ENCODE measurements around the gene CDC27. TPM values are rescaled to one million over a fixed set of nuclear protein-coding genes. Genes with fewer than 3 reads are reported as not detected.
"Not testable (repeated sequence)": the region's sequence is repeated elsewhere in the genome, so short reads cannot be mapped to it uniquely, and the experiment has no call there.

Gene CDC27
- total and polyA plus RNA-seq, 9 donors: 31.3 to 61.9 (median 48.6) TPM

DNA sequence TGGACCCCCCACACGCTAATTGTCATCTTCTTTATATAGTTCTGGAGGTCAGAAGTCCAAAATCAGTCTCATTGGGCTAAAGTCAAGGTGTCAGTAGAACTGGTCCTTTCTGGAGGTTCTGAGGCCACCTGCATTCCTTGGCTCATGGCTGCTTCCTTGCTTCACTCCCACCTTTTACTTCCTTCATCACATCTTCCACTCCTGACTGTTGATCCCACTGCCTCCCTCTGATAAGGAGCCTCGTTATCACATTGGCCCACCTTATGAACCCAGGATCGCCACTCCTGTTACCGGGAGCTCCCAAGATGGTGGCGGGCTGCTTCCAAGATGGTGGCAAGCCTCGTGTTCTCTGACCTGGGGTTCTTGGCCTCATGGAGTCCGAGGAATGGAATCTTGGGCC lies 83.0 kb downstream of the CDC27 start:
- no peak for DNase-seq
- no peaks in the 10 kb centered on the region for H3K4me1 ChIP-seq (ENCODE audit: control insufficient read depth, insufficient read depth, low read length)
- H3K27me3 ChIP-seq (ENCODE audit: control insufficient read depth, insufficient read depth, low read length): no peaks in the 10 kb centered on the region
- H3K9me3 ChIP-seq (replicated peaks; ENCODE audit: control insufficient read depth, low read depth, low read length): no peaks in the 10 kb centered on the region
- H3K27ac ChIP-seq (ENCODE audit: low read length): no peak overlapping the region
- H3K4me3 ChIP-seq (ENCODE audit: low read length): no peak overlapping the region
- WGBS (ENCODE audit: insufficient coverage): 89% methylated on average over 7 of the region's 7 CpGs
- no peaks in the 10 kb centered on the region for H3K36me3 ChIP-seq (ENCODE audit: control insufficient read depth, insufficient read depth, low read length)

DNA sequence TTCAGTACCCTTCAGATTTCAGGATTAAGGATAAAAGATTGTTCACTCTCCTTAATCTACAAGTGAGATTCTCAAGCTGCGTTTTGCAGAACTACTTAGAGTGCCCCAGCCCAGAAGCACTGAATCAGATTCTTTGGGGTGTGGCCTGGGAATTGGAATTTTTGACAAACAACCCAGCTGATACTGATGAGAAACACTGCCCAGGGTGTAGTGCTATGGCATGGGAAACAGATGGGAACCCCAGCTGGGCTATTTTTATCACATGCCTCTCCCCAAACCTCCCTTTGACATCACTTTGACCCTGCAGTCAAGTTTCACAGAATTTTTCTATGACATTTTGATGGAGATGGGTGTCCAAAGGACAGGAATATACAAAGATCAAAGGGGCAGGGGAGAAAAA lies 83.8 kb downstream of the CDC27 start:
- H3K4me3 ChIP-seq (ENCODE audit: low read length); H3K27me3 ChIP-seq (ENCODE audit: control insufficient read depth, insufficient read depth, low read length); H3K36me3 ChIP-seq (ENCODE audit: control insufficient read depth, insufficient read depth, low read length); H3K27ac ChIP-seq (ENCODE audit: low read length); DNase-seq; H3K9me3 ChIP-seq (replicated peaks; ENCODE audit: control insufficient read depth, low read depth, low read length); H3K4me1 ChIP-seq (ENCODE audit: control insufficient read depth, insufficient read depth, low read length): not testable (repeated sequence)
- no CpG with 5 or more reads among the region's 1 CpG for WGBS (ENCODE audit: insufficient coverage)

DNA sequence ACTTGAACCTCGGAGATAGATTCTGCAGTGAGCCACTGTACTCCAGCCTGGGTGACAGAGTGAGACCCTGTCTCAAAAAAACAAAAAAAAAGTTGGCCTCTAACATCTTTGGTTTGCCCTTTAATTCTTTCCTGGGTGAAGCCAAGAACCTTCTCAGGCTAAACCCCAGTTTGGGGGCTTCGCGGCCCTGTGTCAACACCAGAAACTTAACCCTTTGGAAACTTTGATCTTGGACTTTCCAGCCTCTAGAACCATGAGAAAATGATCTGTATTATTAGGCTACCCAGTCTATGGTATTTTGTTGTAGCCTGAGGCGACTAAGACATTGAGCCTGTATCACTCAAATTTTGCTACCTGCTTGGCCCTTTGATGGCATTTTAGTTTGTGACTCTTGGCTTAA lies 86.2 kb downstream of the CDC27 start:
- no peaks in the 10 kb centered on the region for H3K27me3 ChIP-seq (ENCODE audit: control insufficient read depth, insufficient read depth, low read length)
- no peaks in the 10 kb centered on the region for H3K9me3 ChIP-seq (replicated peaks; ENCODE audit: control insufficient read depth, low read depth, low read length)
- H3K4me1 ChIP-seq (ENCODE audit: control insufficient read depth, insufficient read depth, low read length): peaks cover 9% of the 10 kb centered on the region
- no peak for DNase-seq
- H3K27ac ChIP-seq (ENCODE audit: low read length): no peak overlapping the region
- no peak overlapping the region for H3K4me3 ChIP-seq (ENCODE audit: low read length)
- WGBS (ENCODE audit: insufficient coverage): 93% methylated on average over 2 of the region's 4 CpGs
- no peaks in the 10 kb centered on the region for H3K36me3 ChIP-seq (ENCODE audit: control insufficient read depth, insufficient read depth, low read length)

DNA sequence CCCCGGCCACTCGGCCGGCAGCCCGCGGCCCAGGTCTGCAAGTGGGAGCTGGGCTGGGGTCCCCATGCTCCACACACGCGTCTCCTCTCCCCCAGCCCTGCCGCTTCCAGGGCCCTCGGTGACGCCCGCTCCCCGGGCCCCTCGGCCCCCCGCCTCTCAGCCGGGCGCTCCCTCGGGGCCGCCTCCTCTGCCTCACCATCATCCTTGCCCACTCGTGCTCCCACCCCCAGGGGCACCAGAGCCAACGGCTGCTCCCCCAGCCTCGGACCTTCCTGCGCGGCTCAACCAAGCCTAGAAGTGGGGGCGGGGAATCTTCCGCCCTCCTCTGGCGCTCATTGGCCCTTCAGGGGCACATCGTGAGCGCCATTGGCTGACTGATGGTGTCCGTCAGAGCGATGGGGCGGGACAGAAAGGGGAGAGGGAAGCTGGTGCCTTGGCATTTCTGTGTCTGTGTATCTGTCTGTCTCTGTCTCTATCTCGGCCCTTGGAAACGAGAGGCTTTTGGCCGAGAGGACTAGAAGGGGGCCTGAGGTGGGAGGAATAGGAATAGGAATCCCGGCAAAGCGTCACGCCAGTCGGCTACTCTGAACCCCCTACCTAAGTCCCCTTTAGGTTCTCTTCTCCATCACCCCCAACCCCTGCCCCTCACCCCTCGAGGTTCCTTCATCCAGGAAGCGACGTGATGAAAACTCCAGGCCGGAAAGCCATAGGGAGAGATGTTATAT lies 88.9 kb downstream of the CDC27 start:
- H3K9me3 ChIP-seq (replicated peaks; ENCODE audit: control insufficient read depth, low read depth, low read length): no peaks in the 10 kb centered on the region
- peak; percentile 96 for DNase-seq
- 0% methylated on average over 30 of the region's 42 CpGs for WGBS (ENCODE audit: insufficient coverage)
- H3K4me3 ChIP-seq (ENCODE audit: low read length): peak overlapping the region; percentile 58
- no peaks in the 10 kb centered on the region for H3K27me3 ChIP-seq (ENCODE audit: control insufficient read depth, insufficient read depth, low read length)
- H3K4me1 ChIP-seq (ENCODE audit: control insufficient read depth, insufficient read depth, low read length): peaks cover 9% of the 10 kb centered on the region
- H3K36me3 ChIP-seq (ENCODE audit: control insufficient read depth, insufficient read depth, low read length): peaks cover 2% of the 10 kb centered on the region
- H3K27ac ChIP-seq (ENCODE audit: low read length): peak overlapping the region; percentile 77

DNA sequence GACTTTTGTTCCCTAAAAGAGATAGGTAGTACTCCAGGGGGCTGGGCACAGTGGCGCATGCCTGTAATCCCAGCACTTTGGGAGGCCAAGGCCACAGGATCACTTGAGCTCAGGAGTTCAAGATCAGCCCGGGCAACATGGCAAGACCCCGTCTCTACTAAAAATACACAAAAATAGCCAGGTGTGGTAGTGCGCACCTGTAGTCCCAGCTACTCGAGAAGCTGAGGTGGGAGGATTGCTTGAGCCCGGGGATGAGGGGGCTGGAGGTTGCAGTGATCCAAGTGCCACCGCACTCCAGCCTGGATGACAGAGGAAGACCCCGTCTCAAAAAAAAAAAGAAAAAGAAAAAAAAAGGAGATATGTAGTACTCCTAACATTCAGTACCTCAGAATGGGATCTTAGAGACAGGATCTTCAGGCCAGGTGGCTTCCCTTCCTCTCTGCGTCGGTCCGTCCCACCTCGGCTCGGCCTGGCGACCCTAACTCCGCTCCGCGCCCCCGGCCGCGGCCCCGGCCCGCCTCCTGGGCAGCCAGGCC lies 89.6 kb downstream of the CDC27 start:
- H3K4me1 ChIP-seq (ENCODE audit: control insufficient read depth, insufficient read depth, low read length): peaks cover 9% of the 10 kb centered on the region
- WGBS (ENCODE audit: insufficient coverage): under 1% methylated on average over 14 of the region's 22 CpGs

DNA sequence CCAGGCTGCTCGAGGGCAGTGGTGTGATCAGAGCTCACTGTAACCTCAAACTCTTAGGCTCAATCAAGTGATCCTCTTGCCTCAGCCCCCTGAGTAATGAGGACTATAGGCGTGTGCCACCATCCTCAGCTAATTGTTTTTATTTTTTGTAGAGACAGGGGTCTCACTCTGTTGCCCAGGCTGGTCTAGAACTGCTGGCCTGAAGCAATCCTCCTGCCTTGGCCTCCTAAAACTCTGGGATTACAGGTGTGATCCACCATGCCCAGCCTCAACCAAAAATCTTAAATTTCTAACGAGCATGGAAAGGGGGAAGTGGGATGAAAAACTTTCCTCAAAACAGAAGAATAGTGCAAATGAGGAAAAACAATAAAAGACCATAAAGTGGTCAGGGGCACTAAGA lies 92.8 kb downstream of the CDC27 start:
- Histone ChIP-seq H3K27me3 (ENCODE audit: control insufficient read depth, insufficient read depth, low read length) (no peaks in the 10 kb centered on the region), H3K36me3 (ENCODE audit: control insufficient read depth, insufficient read depth, low read length) (peaks cover 2% of the 10 kb centered on the region), H3K4me1 (ENCODE audit: control insufficient read depth, insufficient read depth, low read length) (peaks cover 9% of the 10 kb centered on the region), H3K9me3 (replicated peaks; ENCODE audit: control insufficient read depth, low read depth, low read length) (peaks cover 5% of the 10 kb centered on the region), H3K27ac (ENCODE audit: low read length) (no peak overlapping the region), H3K4me3 (ENCODE audit: low read length) (no peak overlapping the region)
- no CpG with 5 or more reads among the region's 3 CpGs for WGBS (ENCODE audit: insufficient coverage)
- DNase-seq: no peak

More for the DNA sequence above, 89.6 kb downstream of the CDC27 start:
- H3K36me3 ChIP-seq (ENCODE audit: control insufficient read depth, insufficient read depth, low read length): peaks cover 2% of the 10 kb centered on the region
- H3K4me3 ChIP-seq (ENCODE audit: low read length): peak overlapping the region; percentile 58
- no peak for DNase-seq
- no peaks in the 10 kb centered on the region for H3K27me3 ChIP-seq (ENCODE audit: control insufficient read depth, insufficient read depth, low read length)
- H3K27ac ChIP-seq (ENCODE audit: low read length): no peak overlapping the region
- H3K9me3 ChIP-seq (replicated peaks; ENCODE audit: control insufficient read depth, low read depth, low read length): no peaks in the 10 kb centered on the region

DNA sequence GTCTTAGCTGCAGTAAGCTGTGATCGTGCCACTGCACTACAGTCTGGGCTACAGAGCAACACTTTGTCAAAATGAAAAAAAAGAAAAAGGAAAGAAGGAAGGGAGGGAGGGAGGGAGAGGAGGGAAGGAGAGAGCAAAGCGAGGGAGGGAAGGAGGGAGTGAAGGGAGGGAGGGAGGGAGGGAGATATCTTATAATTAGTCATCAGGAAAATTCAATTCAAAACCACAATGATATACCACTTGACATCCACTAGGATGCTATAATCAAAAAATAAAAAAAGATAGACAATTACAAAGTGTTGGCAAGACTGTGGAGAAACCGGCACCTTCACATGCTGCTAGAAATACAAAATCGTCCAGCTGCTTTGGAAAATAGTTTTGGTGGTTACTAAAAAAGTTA lies 93.8 kb downstream of the CDC27 start:
- Histone ChIP-seq H3K9me3 (replicated peaks; ENCODE audit: control insufficient read depth, low read depth, low read length) (peaks cover 5% of the 10 kb centered on the region), H3K36me3 (ENCODE audit: control insufficient read depth, insufficient read depth, low read length) (peaks cover 2% of the 10 kb centered on the region), H3K27me3 (ENCODE audit: control insufficient read depth, insufficient read depth, low read length) (no peaks in the 10 kb centered on the region), H3K4me3 (ENCODE audit: low read length) (no peak overlapping the region), H3K27ac (ENCODE audit: low read length) (no peak overlapping the region), H3K4me1 (ENCODE audit: control insufficient read depth, insufficient read depth, low read length) (peaks cover 9% of the 10 kb centered on the region)
- no peak for DNase-seq
- 86% methylated on average over 1 of the region's 4 CpGs for WGBS (ENCODE audit: insufficient coverage)

DNA sequence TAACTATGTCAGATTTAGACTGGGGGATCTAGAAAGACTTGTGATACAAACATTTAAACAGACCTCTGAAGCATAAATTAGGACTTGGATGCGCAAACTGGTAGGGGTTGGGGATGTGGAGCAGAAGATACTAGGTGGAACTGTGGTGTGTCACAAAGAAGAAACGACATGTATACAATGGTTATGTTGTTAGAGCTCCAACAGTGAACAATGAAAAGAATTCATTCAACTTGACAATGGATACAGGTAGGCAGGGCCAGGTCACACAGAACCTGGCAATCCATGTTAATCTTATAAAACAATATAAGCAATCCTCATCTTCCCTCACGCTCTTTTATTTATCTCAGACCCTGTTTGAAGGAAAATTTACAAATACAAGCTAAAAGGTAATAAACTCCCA lies 102.0 kb downstream of the CDC27 start:
- no peak overlapping the region for H3K4me3 ChIP-seq (ENCODE audit: low read length)
- no peaks in the 10 kb centered on the region for H3K27me3 ChIP-seq (ENCODE audit: control insufficient read depth, insufficient read depth, low read length)
- no peak overlapping the region for H3K27ac ChIP-seq (ENCODE audit: low read length)
- H3K9me3 ChIP-seq (replicated peaks; ENCODE audit: control insufficient read depth, low read depth, low read length): no peaks in the 10 kb centered on the region
- no CpG with 5 or more reads among the region's 3 CpGs for WGBS (ENCODE audit: insufficient coverage)
- DNase-seq: no peak
- H3K4me1 ChIP-seq (ENCODE audit: control insufficient read depth, insufficient read depth, low read length): no peaks in the 10 kb centered on the region
- H3K36me3 ChIP-seq (ENCODE audit: control insufficient read depth, insufficient read depth, low read length): peaks cover under 1% of the 10 kb centered on the region

DNA sequence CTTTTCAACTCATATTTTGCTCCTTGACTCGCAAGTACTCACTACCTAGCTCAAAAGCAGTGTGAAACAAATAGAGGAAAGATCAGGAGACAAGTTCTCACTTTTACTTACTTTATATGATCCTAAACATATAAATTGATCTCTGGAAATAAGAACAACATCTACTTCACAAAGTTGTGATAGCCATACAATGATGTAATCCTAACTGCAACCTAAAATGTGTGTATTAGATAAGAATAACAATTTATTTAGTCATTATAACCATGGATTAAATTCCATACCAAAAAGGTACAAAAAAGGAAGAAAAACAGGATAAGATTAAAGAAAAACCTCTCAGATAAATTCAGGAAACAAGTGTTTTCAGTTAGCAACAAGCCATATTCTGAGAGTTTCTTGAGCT lies 103.4 kb downstream of the CDC27 start:
- Histone ChIP-seq H3K9me3 (replicated peaks; ENCODE audit: control insufficient read depth, low read depth, low read length) (no peaks in the 10 kb centered on the region), H3K27me3 (ENCODE audit: control insufficient read depth, insufficient read depth, low read length) (no peaks in the 10 kb centered on the region), H3K4me3 (ENCODE audit: low read length) (no peak overlapping the region), H3K36me3 (ENCODE audit: control insufficient read depth, insufficient read depth, low read length) (peaks cover 4% of the 10 kb centered on the region), H3K4me1 (ENCODE audit: control insufficient read depth, insufficient read depth, low read length) (no peaks in the 10 kb centered on the region), H3K27ac (ENCODE audit: low read length) (no peak overlapping the region)
- no peak for DNase-seq
- no CpG with 5 or more reads among the region's 1 CpG for WGBS (ENCODE audit: insufficient coverage)

DNA sequence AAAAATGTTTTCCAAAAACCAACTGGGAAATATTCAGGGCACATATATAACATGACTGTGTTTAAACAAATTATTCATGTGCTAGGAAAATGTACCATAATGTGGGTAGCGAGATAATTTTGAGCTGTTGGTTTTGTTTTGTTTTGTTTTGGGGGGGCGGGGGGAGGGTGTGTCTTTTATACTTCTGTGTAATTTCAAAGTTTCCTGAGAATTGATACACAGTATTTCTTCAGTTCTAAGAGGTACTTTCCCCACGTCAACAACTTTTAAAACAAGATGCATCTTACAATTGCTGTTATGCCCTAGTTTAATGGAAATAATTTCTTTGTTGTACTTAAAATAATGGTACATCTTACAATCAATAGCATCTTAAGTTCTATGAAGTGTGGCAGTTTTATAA lies 110.3 kb downstream of the CDC27 start:
- Histone ChIP-seq H3K27ac (ENCODE audit: low read length) (no peak overlapping the region), H3K4me1 (ENCODE audit: control insufficient read depth, insufficient read depth, low read length) (no peaks in the 10 kb centered on the region), H3K9me3 (replicated peaks; ENCODE audit: control insufficient read depth, low read depth, low read length) (no peaks in the 10 kb centered on the region), H3K36me3 (ENCODE audit: control insufficient read depth, insufficient read depth, low read length) (peaks cover 6% of the 10 kb centered on the region), H3K4me3 (ENCODE audit: low read length) (no peak overlapping the region), H3K27me3 (ENCODE audit: control insufficient read depth, insufficient read depth, low read length) (no peaks in the 10 kb centered on the region)
- no peak for DNase-seq
- WGBS (ENCODE audit: insufficient coverage): no CpG with 5 or more reads among the region's 3 CpGs

Data from muscle of leg (tissue), 11 donors.